ENCODE measurements around the gene TINCR.
"Not testable (repeated sequence)": the region's sequence is repeated elsewhere in the genome, so short reads cannot be mapped to it uniquely, and the experiment has no call there.

The TINCR gene

DNA sequence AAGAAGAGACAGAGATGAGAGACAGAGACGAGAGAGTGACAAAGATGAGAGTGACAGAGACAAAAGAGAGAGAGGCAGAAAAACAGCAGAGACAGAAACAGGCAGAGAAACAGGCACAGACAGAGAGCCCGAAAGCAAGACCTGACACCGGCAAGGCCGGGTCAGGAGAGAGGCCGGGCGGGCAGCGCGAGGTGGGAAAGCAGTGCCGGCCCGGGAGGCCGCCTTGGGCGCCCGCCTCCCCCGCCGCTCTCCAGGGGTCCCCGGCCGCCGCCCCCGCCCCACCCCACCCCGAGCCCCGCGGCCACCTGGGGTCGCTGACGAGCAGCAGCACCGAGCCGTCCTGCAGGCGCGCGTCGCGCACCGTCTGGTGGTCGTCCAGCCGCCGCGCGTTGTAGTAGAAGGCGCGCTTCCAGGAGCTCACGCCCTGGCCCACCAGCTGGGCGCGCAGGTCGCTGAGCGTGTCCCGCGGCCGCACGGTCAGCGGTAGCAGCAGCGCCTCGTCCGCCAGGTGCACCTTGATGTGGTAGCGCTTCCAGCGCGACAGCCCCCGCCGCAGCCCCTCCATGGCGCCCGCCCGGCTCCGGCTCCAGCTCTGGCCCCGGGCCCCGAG lies at the start of gene TINCR:
Gene TINCR (minus strand): TSS at position 594 of the 610 bp plus-strand sequence.
- no peak for DNase-seq (ENCODE audit: extremely low read depth in 1 of 2, low read depth in 1 of 2)

DNA sequence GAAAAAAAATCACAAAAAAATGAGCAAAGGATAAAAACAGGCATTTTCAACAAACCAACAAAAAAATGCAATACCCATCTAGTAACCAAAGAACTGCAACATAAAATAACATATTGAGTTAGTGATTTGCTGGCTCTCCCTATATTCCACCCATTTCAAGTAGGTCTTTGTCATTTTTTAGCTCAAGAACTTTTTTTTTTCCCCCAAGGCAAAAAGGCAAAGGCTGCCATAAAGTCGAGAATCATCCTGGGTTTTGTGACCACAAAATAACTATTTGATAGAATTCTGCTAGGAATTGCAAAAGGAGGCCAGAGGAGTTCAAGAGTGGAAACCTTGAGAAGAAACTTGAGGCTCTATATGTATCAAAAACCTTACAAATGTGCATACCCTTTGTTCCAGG lies 49.3 kb upstream of the TINCR start:
- no peak for DNase-seq (ENCODE audit: extremely low read depth in 1 of 2, low read depth in 1 of 2)

DNA sequence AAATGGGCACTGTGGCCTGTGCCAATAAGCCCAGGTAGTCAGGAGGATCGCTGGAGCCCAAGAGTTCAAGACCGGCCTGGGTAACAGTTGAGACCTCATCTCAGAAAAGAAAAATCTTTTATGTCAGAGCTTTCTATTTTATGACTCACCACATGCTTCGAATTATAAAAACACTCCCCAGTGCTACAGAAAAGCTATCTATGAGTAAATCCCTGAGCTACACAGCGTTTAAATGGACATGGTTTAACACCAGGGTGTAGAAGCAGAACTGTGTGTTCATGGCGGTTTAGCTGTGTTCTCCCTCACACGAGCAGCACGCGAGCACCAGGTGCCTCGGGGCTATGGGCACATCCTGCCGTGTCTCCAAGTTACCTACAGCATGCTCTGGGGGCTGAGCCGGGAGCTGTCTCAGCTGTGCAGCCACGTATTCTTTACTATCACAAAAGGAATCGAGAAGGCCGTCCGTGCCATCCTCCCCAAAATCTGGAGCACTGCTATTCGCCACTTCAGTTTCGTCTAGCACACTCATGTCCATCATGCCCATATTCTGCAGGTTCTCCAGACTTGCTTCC lies 48.1 kb upstream of the TINCR start:
- DNase-seq (ENCODE audit: extremely low read depth in 1 of 2, low read depth in 1 of 2), result no peak

DNA sequence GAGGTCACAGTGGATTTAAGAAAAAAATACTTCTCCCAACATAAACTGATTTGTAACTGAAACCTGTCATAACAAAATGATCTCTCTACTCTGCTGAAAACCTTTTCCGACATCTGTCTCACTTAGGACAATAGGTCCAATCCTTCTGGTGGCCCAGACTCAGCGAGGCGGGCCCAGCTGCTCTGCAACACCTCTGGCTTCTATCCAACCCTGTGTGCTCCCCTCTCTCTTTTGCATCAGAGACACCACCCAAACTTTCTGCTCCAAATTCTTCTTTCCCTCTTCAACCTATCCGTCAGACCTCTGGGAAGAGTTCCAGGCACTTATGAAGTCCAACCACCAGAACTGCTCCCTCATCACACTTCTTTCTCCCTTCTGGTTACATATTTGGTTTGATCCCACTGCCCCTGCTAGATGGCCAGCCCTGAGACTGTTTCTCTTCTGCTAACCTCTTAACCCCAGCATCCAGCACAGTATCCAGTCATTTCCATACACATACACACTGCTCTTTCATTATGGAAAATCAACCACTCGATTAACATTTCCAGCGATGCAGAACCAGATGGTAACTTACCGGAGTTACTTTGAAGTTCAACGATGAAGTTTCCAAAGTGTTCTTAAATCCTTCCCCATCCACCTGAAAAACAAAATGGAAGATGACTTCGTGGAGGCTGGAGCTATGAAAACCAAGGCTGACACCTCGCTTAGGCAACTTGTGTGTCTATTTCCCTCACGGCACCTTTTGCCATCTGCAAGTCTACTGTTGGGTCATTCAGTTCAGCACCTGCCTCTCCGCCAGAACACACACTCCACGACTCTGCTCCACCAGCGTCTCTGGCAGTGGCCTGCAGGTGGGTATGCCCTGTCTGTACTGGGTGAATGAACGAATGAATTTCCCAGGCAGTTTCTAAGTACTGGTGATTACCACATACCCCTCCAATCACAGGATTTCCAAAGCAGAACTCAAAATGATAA lies 45.4 kb upstream of the TINCR start:
- no peak for DNase-seq (ENCODE audit: extremely low read depth in 1 of 2, low read depth in 1 of 2)

DNA sequence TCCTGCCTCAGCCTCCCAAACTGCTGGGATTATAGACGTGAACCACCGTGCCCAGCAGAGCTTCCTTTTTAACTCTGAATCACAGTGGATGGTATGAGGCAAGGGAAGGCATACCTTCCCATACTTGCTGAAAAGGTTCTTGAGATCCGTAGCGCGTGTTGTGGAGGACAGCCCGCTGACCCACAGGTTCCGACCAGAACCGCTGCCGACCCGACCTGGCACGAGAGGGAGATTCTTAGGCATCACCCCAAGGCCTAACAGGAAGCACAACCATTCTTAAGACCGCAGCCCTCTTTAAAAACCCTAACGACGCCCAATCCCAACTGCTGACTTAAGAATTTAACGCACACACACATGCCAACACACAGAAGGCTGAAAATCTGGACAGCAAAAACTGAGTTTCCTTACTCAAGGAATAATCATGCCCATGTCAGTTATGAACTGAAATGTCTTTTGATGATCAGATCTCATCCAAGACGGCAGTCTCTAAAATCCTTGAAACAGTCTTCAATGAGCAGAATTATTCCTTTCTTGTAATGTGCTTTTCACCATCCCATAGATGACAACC lies 42.2 kb upstream of the TINCR start:
- DNase-seq (ENCODE audit: extremely low read depth in 1 of 2, low read depth in 1 of 2), result no peak

DNA sequence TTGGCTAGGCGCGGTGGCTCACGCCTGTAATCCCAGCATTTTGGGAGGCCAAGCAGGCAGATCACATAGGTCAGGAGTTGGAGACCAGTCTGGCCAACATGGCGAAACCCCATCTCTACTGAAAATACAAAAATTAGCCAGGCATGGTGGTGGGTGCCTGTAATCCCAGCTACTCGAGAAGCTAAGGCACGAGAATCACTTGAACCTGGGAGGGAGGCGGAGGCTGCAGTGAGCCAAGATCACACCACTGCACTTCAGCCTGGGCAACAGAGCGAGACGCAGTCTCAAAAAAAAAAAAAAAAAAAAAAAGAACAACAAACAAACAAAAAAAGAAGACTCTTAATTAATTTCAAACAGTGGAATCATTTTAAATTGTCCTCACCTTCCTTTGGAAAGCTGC lies 41.0 kb upstream of the TINCR start:
- DNase-seq (ENCODE audit: extremely low read depth in 1 of 2, low read depth in 1 of 2), result not testable (repeated sequence)

DNA sequence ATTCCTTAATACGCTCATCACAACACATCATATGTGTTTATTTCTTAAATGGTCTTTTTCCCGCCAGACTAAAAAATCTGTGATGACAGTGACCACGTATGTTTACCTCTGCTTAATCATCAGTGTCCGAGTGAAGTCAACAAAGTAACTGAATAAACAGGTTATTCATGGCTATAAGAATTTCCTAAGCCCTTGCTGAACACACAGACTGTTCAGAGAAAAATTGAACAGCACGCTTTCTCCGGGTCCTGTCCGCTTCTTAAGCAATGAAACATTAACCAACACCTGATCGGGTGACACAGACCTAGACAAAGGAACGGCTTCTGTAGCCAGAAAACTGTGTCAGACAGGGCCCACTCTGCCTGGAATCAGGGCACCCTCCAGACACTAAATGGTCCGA lies 40.5 kb upstream of the TINCR start:
- DNase-seq (ENCODE audit: extremely low read depth in 1 of 2, low read depth in 1 of 2), result no peak

DNA sequence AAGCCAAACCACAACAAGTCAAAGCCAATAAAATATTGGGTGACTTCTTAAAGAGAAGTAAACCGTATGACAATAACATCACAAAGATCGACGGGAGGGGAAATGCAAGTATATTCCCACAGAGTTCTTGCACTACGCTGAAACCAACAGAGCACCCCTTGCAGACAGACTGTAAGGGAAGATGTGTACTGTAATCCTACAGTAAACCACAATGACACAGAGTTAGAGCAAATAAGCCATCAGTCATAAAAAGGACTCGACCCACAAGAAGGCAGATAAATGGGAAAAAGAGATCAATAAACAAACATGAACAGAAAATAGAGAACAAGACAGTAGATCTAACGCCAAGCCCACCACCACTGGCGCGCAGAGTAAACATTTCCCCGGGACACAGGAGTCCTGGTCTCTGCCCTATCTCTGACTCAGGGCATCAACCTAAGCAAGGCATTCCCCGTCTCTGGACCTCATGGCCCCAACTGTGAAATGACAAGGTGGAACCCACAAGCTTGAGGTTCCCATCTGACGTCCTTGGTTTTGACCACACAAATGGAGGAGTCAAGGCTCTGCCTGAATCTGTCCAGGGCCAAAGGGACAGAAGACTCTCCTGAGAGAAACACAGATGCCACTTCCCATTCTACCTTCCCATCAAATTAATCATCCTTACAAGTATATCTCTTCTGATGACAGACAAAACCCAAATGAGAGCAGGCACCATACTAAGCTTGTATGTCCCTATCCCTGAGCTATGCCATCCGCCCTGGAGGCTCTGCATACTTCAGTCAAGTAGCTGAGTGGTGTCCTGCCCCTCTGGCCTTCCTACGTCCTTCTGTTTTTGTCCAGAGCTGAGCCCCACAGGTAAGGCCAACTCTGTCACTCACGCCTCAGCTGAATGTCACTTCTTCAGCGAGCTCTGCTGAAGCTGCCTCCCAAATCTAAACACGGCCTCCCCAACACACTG lies 39.8 kb upstream of the TINCR start:
- no peak for DNase-seq (ENCODE audit: extremely low read depth in 1 of 2, low read depth in 1 of 2)

DNA sequence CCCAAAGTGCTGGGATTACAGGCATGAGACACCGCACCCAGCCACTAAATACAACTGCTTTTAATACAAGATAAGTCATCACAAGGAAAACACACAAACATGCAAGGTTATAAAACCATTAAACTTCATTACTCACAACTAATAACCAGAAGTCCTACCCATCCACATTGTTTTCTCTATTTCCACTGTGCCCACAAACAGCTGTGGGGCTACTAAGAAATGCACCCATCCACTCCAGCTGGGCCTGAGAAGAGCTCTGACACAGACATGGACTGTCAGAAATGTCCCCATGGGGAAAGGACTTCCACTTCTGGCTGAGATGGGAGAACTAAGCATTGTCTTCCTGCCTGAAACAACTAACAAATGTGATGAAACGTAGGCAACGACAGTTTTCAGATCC lies 37.6 kb upstream of the TINCR start:
- DNase-seq (ENCODE audit: extremely low read depth in 1 of 2, low read depth in 1 of 2), result no peak

DNA sequence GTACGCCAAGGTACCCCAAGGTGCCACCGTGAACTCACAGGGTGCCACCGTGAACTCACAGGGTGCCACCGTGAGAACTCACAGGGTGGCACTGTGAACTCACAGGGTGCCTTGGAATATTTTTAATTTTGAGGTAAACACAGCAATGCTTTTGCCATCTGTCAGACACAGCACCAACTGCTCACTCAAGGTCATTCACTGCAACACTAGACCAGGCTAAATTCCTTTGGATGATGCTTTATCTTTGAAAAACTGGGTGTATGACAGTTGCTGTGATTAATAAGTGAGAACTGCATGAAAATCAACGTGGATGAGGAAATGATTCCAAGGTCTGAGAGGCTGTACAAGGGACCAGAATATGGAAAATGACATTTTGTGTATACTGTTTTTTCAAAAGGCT lies 35.9 kb upstream of the TINCR start:
- DNase-seq (ENCODE audit: extremely low read depth in 1 of 2, low read depth in 1 of 2), result no peak

DNA sequence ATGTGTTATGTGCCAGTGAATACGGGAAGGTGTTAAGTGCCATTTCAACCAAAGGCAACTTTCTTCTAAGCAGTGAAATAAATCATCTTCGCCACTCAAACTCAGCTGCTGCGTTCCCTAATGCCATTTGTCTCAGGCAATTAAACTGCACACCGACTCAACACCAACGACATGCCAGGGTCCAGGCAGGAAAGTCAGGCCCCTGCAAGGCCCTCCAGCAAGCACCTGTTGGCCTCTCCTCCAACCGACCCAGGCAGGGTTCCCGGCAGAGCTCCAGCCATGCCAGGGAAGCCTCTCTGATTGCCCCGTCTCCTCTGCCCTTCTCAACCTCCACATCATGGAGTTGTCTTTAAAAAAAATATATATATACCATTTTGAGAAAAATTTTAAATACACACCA lies 33.0 kb upstream of the TINCR start:
- DNase-seq (ENCODE audit: extremely low read depth in 1 of 2, low read depth in 1 of 2), result no peak

DNA sequence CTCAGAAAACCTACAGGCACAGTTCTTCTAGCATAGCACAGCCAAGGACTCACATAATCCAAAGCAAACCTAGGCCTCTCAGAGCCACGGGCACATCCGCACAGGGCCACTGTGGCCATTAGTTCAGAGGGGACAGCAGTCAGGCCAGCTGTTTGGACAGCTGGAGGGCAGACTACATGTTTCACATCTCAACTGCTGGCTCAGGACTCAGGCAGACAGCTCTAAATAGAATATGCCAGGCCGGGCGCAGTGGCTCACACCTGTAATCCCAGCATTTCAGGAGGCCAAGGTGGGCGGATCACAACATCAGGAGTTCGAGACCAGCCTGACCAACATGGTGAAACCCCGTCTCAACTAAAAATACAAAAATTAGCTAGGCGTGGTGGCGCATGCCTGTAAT lies 28.0 kb upstream of the TINCR start:
- no peak for DNase-seq (ENCODE audit: extremely low read depth in 1 of 2, low read depth in 1 of 2)

DNA sequence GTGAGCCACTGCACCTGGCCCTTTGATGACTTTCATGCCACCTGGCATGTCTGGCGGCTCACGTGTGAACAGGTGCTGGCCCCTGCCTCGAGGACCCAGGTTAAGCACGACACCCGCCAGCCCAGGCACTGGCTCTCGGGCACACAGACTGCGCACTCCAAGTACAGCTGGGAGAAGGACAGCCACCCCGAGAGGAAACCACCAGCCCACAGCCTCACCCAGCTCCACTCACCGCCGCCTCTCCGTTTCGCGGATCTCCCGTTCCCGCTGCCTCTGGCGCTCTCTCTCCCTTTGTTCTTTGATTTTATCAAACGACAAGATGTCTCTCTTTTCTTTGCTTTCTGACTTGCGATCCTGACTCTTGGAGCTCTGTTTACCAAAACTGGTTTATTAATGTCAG lies 27.4 kb upstream of the TINCR start:
- DNase-seq (ENCODE audit: extremely low read depth in 1 of 2, low read depth in 1 of 2), result no peak

DNA sequence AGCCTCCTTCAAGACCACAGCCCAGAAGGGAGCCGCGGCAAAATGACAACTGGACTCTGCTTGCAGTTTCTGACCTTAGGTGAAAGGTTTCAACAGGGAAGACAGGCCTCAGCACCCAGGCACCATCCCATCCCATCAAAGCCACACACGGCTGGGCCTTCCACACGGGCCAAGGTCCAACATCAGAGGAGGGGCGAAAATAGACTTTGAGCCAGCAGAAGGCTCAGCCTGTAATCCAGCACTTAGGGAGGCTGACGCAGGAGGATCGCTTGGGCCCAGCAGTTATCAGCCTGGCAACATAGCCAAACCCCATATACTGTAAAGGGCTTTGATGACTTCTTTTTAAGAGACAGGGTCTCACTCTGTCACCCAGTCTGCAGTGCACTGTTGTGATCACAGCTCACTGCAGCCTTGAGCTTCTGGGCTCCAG lies 26.8 kb upstream of the TINCR start:
- DNase-seq (ENCODE audit: extremely low read depth in 1 of 2, low read depth in 1 of 2), result no peak

DNA sequence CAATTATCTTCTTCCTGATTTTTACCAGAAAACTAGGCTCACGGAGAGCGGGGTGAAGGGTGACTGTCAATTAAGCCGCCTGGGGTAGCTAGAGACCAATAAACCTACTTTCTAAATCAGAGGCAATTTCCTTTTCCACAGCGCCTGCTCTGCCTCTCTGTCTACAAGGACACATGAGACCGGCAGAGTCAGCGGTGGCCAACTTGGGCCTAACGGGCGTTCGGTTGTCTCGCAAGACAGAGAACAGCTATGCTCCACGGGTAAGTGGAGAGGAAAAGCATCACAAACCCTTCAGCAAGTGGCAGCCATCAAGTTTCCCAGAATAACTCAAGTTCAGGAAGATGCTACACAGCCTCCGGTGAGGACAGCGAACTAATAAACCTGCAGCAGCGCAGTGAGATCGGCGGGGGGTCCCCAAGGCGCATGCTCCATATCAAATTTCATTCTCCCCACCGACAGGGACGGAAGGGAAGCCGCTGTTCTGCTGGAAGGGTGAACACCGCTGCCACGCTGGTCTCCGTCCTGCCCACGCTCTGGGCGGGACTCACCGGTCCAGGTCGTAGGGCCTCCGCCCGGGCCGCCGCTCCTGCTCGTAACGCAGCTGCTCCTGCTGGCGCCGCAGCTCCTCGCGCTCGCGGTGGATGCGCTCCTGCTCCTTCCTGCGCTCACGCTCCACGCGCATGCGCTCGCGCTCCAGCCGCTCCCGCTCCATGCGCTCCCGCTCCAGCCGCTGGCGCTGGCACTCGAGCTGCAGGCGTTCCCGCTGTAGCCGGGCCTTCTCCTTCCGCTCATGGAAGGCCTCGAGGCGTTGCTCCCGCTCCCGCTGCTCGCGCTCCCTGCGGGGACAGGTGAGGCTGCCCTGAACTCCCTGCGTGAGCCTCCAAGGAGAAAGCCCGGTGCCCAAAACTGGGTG lies 25.8 kb upstream of the TINCR start:
- DNase-seq (ENCODE audit: extremely low read depth in 1 of 2, low read depth in 1 of 2), result no peak

DNA sequence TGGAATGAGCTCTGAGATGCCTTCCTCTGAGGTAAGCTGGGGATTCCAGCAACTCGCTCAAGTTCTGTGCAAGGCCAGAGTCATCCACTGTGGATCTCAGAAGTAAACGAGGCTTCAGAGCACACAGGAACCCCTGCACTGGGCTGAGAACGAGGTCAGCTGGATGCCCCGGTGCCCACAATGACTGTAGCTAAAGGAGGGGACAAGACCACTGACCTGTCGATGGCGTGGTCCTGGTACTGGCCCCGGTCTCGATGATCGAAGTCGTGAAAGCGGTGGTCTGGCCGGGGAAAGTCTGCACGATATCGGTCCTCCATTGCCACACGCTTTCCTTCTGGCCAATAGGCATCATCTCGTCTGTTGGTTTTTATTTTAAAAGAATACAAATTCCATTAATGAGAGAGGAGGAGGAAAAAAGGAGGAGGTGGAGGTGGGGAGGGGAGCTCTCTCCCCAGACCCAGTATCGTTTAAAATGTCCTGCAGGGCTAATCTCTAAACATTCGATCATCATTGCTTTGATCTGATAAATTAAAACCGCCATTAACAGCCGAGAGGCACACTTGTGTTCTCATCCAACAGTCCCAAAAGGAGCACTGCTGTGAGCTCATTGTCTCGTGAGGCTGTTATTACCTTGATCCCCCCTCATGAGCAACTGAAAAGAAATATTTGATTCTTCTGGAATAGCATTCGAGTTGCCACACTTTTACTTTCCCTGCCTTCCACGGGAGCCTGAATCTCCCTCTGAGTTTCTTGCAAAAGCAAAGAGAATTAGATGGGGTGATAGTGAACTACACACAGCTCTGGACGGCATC lies 25.0 kb upstream of the TINCR start:
- no peak for DNase-seq (ENCODE audit: extremely low read depth in 1 of 2, low read depth in 1 of 2)

DNA sequence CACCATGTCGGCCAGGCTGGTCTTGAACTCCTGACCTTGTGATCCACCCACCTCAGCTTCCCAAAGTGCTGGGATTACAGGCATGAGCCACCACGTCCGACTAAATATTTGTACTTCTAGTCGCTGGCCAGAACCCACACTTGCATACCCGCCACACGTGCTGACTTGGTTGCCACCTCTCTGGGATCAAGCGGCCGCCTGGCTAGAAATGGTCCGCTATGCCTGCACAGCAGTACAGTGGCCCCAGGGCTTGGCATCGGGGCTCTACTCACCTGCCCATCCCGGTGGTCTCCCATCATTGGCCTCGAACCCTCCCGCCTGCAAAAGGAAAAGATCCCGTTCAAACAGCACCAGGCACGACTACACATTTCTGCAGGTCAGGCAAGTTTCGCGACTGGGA lies 23.7 kb upstream of the TINCR start:
- DNase-seq (ENCODE audit: extremely low read depth in 1 of 2, low read depth in 1 of 2), result no peak

DNA sequence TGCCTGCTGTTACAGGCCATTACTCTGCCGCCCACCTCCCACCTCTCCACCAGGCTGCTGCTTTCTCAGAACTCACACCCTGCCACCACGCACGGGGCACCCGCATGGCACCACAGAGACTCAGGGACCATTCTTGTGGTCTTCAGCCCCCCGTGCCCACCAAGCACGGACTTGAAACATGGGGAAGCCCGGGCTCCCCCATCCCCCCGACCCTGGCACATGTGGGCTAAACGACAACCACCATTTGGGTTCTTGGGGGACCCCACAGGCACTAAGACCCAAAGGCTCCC lies 23.1 kb upstream of the TINCR start:
- DNase-seq (ENCODE audit: extremely low read depth in 1 of 2, low read depth in 1 of 2), result no peak

Measured in stimulated activated CD8-positive, alpha-beta memory T cell treated with anti-CD3 and anti-CD28 coated beads, Interleukin-7, amount 100 ng/mL, for 48 hours (primary cell).